ENCODE measurements around the gene CALY.

The CALY gene

GRCh38 chr10:133350283-133350949, 13.7 kb upstream of the CALY start:
- Histone ChIP-seq H3K4me1 (ENCODE audit: control insufficient read depth, insufficient read depth, low read length, poor library complexity, severe bottlenecking) (no peaks in the 10 kb centered on the region), H3K9me3 (ENCODE audit: control insufficient read depth, low read length) (no peaks in the 10 kb centered on the region), H3K4me3 (ENCODE audit: extremely low read depth, insufficient read depth, low read length, poor library complexity, severe bottlenecking) (no peak overlapping the region), H3K27ac (ENCODE audit: low read depth, low read length, severe bottlenecking) (no peak overlapping the region), H3K36me3 (ENCODE audit: control insufficient read depth, insufficient read depth, low read length) (peaks cover 9% of the 10 kb centered on the region)
- 85% methylated on average over 11 to 12 of the region's 12 CpGs for WGBS, 2 experiments (ENCODE audit: insufficient coverage in 2 of 2)

GRCh38 chr10:133349577-133350011, 12.9 kb upstream of the CALY start:
- H3K9me3 ChIP-seq (ENCODE audit: control insufficient read depth, low read length): no peaks in the 10 kb centered on the region
- H3K36me3 ChIP-seq (ENCODE audit: control insufficient read depth, insufficient read depth, low read length): peaks cover 2% of the 10 kb centered on the region
- WGBS, 2 experiments (ENCODE audit: insufficient coverage in 2 of 2): 83 to 86% methylated on average over 3 to 7 of the region's 9 CpGs
- H3K4me1 ChIP-seq (ENCODE audit: control insufficient read depth, insufficient read depth, low read length, poor library complexity, severe bottlenecking): no peaks in the 10 kb centered on the region
- H3K27ac ChIP-seq (ENCODE audit: low read depth, low read length, severe bottlenecking): no peak overlapping the region
- H3K4me3 ChIP-seq (ENCODE audit: extremely low read depth, insufficient read depth, low read length, poor library complexity, severe bottlenecking): no peak overlapping the region

GRCh38 chr10:133349160-133349568, 12.5 kb upstream of the CALY start:
- Histone ChIP-seq H3K36me3 (ENCODE audit: control insufficient read depth, insufficient read depth, low read length) (no peaks in the 10 kb centered on the region), H3K9me3 (ENCODE audit: control insufficient read depth, low read length) (no peaks in the 10 kb centered on the region), H3K4me3 (ENCODE audit: extremely low read depth, insufficient read depth, low read length, poor library complexity, severe bottlenecking) (no peak overlapping the region), H3K4me1 (ENCODE audit: control insufficient read depth, insufficient read depth, low read length, poor library complexity, severe bottlenecking) (no peaks in the 10 kb centered on the region), H3K27ac (ENCODE audit: low read depth, low read length, severe bottlenecking) (no peak overlapping the region)
- 90 to 93% methylated on average over 5 to 6 of the region's 8 CpGs for WGBS, 2 experiments (ENCODE audit: insufficient coverage in 2 of 2)

- H3K4me3 ChIP-seq (ENCODE audit: extremely low read depth, insufficient read depth, low read length, poor library complexity, severe bottlenecking): no peak overlapping the region
- 85 to 86% methylated on average over 12 to 13 of the region's 16 CpGs for WGBS, 2 experiments (ENCODE audit: insufficient coverage in 2 of 2)
- H3K36me3 ChIP-seq (ENCODE audit: control insufficient read depth, insufficient read depth, low read length): no peaks in the 10 kb centered on the region
- peaks cover 6% of the 10 kb centered on the region for H3K4me1 ChIP-seq (ENCODE audit: control insufficient read depth, insufficient read depth, low read length, poor library complexity, severe bottlenecking)
- no peaks in the 10 kb centered on the region for H3K9me3 ChIP-seq (ENCODE audit: control insufficient read depth, low read length)
- H3K27ac ChIP-seq (ENCODE audit: low read depth, low read length, severe bottlenecking): no peak overlapping the region
These were observed 11.2 kb upstream of the CALY start for GRCh38 chr10:133347710-133348517.

GRCh38 chr10:133346413-133346812, 9.7 kb upstream of the CALY start:
- no peak overlapping the region for H3K27ac ChIP-seq (ENCODE audit: low read depth, low read length, severe bottlenecking)
- H3K36me3 ChIP-seq (ENCODE audit: control insufficient read depth, insufficient read depth, low read length): no peaks in the 10 kb centered on the region
- 70 to 77% methylated on average over 9 to 11 of the region's 11 CpGs for WGBS, 2 experiments (ENCODE audit: insufficient coverage in 2 of 2)
- no peak overlapping the region for H3K4me3 ChIP-seq (ENCODE audit: extremely low read depth, insufficient read depth, low read length, poor library complexity, severe bottlenecking)
- peaks cover 6% of the 10 kb centered on the region for H3K4me1 ChIP-seq (ENCODE audit: control insufficient read depth, insufficient read depth, low read length, poor library complexity, severe bottlenecking)
- H3K9me3 ChIP-seq (ENCODE audit: control insufficient read depth, low read length): no peaks in the 10 kb centered on the region

GRCh38 chr10:133344236-133344635, 7.5 kb upstream of the CALY start:
- Histone ChIP-seq H3K4me3 (ENCODE audit: extremely low read depth, insufficient read depth, low read length, poor library complexity, severe bottlenecking) (no peak overlapping the region), H3K9me3 (ENCODE audit: control insufficient read depth, low read length) (no peaks in the 10 kb centered on the region), H3K36me3 (ENCODE audit: control insufficient read depth, insufficient read depth, low read length) (no peaks in the 10 kb centered on the region), H3K4me1 (ENCODE audit: control insufficient read depth, insufficient read depth, low read length, poor library complexity, severe bottlenecking) (peaks cover 6% of the 10 kb centered on the region), H3K27ac (ENCODE audit: low read depth, low read length, severe bottlenecking) (no peak overlapping the region)
- 91 to 93% methylated on average over 5 of the region's 5 CpGs for WGBS, 2 experiments (ENCODE audit: insufficient coverage in 2 of 2)

- Histone ChIP-seq H3K36me3 (ENCODE audit: control insufficient read depth, insufficient read depth, low read length) (no peaks in the 10 kb centered on the region), H3K4me1 (ENCODE audit: control insufficient read depth, insufficient read depth, low read length, poor library complexity, severe bottlenecking) (peaks cover 6% of the 10 kb centered on the region), H3K9me3 (ENCODE audit: control insufficient read depth, low read length) (no peaks in the 10 kb centered on the region), H3K27ac (ENCODE audit: low read depth, low read length, severe bottlenecking) (no peak overlapping the region), H3K4me3 (ENCODE audit: extremely low read depth, insufficient read depth, low read length, poor library complexity, severe bottlenecking) (no peak overlapping the region)
- 74 to 86% methylated on average over 5 to 6 of the region's 9 CpGs for WGBS, 2 experiments (ENCODE audit: insufficient coverage in 2 of 2)
These were observed 6.9 kb upstream of the CALY start for GRCh38 chr10:133343558-133343957.

GRCh38 chr10:133342942-133343341, 6.2 kb upstream of the CALY start:
- Histone ChIP-seq H3K36me3 (ENCODE audit: control insufficient read depth, insufficient read depth, low read length) (no peaks in the 10 kb centered on the region), H3K4me1 (ENCODE audit: control insufficient read depth, insufficient read depth, low read length, poor library complexity, severe bottlenecking) (peaks cover 6% of the 10 kb centered on the region), H3K4me3 (ENCODE audit: extremely low read depth, insufficient read depth, low read length, poor library complexity, severe bottlenecking) (no peak overlapping the region), H3K9me3 (ENCODE audit: control insufficient read depth, low read length) (no peaks in the 10 kb centered on the region), H3K27ac (ENCODE audit: low read depth, low read length, severe bottlenecking) (no peak overlapping the region)
- 94 to 96% methylated on average over 4 to 7 of the region's 8 CpGs for WGBS, 2 experiments (ENCODE audit: insufficient coverage in 2 of 2)

GRCh38 chr10:133341983-133342382, 5.3 kb upstream of the CALY start:
- WGBS, 2 experiments (ENCODE audit: insufficient coverage in 2 of 2): 97 to 100% methylated on average over 3 of the region's 4 CpGs
- Histone ChIP-seq H3K27ac (ENCODE audit: low read depth, low read length, severe bottlenecking) (no peak overlapping the region), H3K4me3 (ENCODE audit: extremely low read depth, insufficient read depth, low read length, poor library complexity, severe bottlenecking) (no peak overlapping the region), H3K9me3 (ENCODE audit: control insufficient read depth, low read length) (no peaks in the 10 kb centered on the region), H3K36me3 (ENCODE audit: control insufficient read depth, insufficient read depth, low read length) (no peaks in the 10 kb centered on the region), H3K4me1 (ENCODE audit: control insufficient read depth, insufficient read depth, low read length, poor library complexity, severe bottlenecking) (peaks cover 6% of the 10 kb centered on the region)

- Histone ChIP-seq H3K27ac (ENCODE audit: low read depth, low read length, severe bottlenecking) (no peak overlapping the region), H3K4me1 (ENCODE audit: control insufficient read depth, insufficient read depth, low read length, poor library complexity, severe bottlenecking) (peaks cover 15% of the 10 kb centered on the region), H3K36me3 (ENCODE audit: control insufficient read depth, insufficient read depth, low read length) (no peaks in the 10 kb centered on the region), H3K9me3 (ENCODE audit: control insufficient read depth, low read length) (no peaks in the 10 kb centered on the region), H3K4me3 (ENCODE audit: extremely low read depth, insufficient read depth, low read length, poor library complexity, severe bottlenecking) (no peak overlapping the region)
- 92 to 93% methylated on average over 13 of the region's 13 CpGs for WGBS, 2 experiments (ENCODE audit: insufficient coverage in 2 of 2)
These were observed 3.1 kb upstream of the CALY start for GRCh38 chr10:133339708-133340380.

Measured in mesodermal cell (in vitro differentiated cells).